Activated T-cell treated with anti-CD3 and anti-CD28 coated beads, Interleukin-2, amount 50 U/mL, for 4 hours (primary cell): Measurements from ENCODE around the gene LPGAT1. TPM values are rescaled to one million over a fixed set of nuclear protein-coding genes. Genes with fewer than 3 reads are reported as not detected.

Source experiments
- ATAC-seq, 2 donors: fragments of 200-7000 bp; cut with Tn5 transposase; one replicate each; pipeline ENCODE4 v1.10.0; 2021
- DNase-seq: peaks from one replicate; pipeline ENCODE4 v3.0.0-alpha.2; 2020
- H3K27me3 Mint-ChIP-seq: one replicate; pipeline ENCODE4 v1.8.0; 2021; ENCODE audit warnings: low read depth, mixed read lengths
- H3K36me3 Mint-ChIP-seq: one replicate; pipeline ENCODE4 v1.8.0; 2022; ENCODE audit warnings: mixed read lengths; ENCODE audit not compliant: insufficient read depth
- H3K4me1 Mint-ChIP-seq: one replicate; pipeline ENCODE4 v1.8.0; 2021; ENCODE audit warnings: low read depth, mixed read lengths
- H3K4me3 Mint-ChIP-seq: one replicate; pipeline ENCODE4 v1.8.0; 2021; ENCODE audit warnings: mild to moderate bottlenecking, moderate library complexity, mixed read lengths
- H3K9me3 Mint-ChIP-seq: one replicate; pipeline ENCODE4 v1.8.0; 2021; ENCODE audit warnings: mixed read lengths
- total RNA-seq, 3 donors: library from RNA; stranded (reverse); gene quantifications; one replicate each; pipeline ENCODE4 v1.2.1, GENCODE V29; 2021

LPGAT1 gene
- total RNA-seq, 3 donors from 2014 or later = 31.7 to 46.9 (median 36.0) TPM

- ATAC-seq (no peak), DNase-seq (no peak)
- Mint-ChIP-seq H3K9me3 (no peaks in the 10 kb centered on the region), H3K4me1 (no peaks in the 10 kb centered on the region), H3K27me3 (no peaks in the 10 kb centered on the region), H3K36me3 (peaks cover 29% of the 10 kb centered on the region), H3K4me3 (no peak overlapping the region)
These were observed 69.2 kb downstream of the LPGAT1 start for GRCh38 chr1:211761400-211761799.

GRCh38 chr1:211756471-211757020 is 74.0 kb downstream of the LPGAT1 start:
- no peak for ATAC-seq
- no peaks in the 10 kb centered on the region for H3K9me3 Mint-ChIP-seq

GRCh38 chr1:211753649-211754251 is 76.8 kb downstream of the LPGAT1 start:
- H3K9me3 Mint-ChIP-seq = no peaks in the 10 kb centered on the region
- ATAC-seq (no peak), DNase-seq (no peak)
- H3K4me3 Mint-ChIP-seq = no peak overlapping the region
- H3K36me3 Mint-ChIP-seq = peaks cover 20% of the 10 kb centered on the region
- no peaks in the 10 kb centered on the region for H3K27me3 Mint-ChIP-seq
- H3K4me1 Mint-ChIP-seq = peaks cover 3% of the 10 kb centered on the region

More at GRCh38 chr1:211756471-211757020, 74.0 kb downstream of the LPGAT1 start:
- Mint-ChIP-seq H3K36me3 (peaks cover 15% of the 10 kb centered on the region), H3K4me3 (no peak overlapping the region), H3K27me3 (no peaks in the 10 kb centered on the region), H3K4me1 (peaks cover 3% of the 10 kb centered on the region)
- no peak for DNase-seq

- ATAC-seq = no peak
- Mint-ChIP-seq H3K4me1 (peaks cover 3% of the 10 kb centered on the region), H3K4me3 (no peak overlapping the region), H3K9me3 (no peaks in the 10 kb centered on the region), H3K27me3 (no peaks in the 10 kb centered on the region), H3K36me3 (peaks cover 20% of the 10 kb centered on the region)
- no peak for DNase-seq
These were observed 77.5 kb downstream of the LPGAT1 start for GRCh38 chr1:211752951-211753486.

- H3K27me3 Mint-ChIP-seq = no peaks in the 10 kb centered on the region
- no peak for ATAC-seq
- peaks cover 17% of the 10 kb centered on the region for H3K36me3 Mint-ChIP-seq
- no peak for DNase-seq
- H3K4me3 Mint-ChIP-seq = no peak overlapping the region
- no peaks in the 10 kb centered on the region for H3K9me3 Mint-ChIP-seq
- H3K4me1 Mint-ChIP-seq = peaks cover 3% of the 10 kb centered on the region
These were observed 78.2 kb downstream of the LPGAT1 start for GRCh38 chr1:211752317-211752716.

GRCh38 chr1:211751438-211751837 is 79.1 kb downstream of the LPGAT1 start:
- ATAC-seq = no peak
- Mint-ChIP-seq H3K9me3 (no peaks in the 10 kb centered on the region), H3K4me3 (no peak overlapping the region), H3K36me3 (peaks cover 18% of the 10 kb centered on the region), H3K4me1 (peaks cover 3% of the 10 kb centered on the region), H3K27me3 (no peaks in the 10 kb centered on the region)
- no peak for DNase-seq

GRCh38 chr1:211750599-211750998 is 80.0 kb downstream of the LPGAT1 start:
- DNase-seq (no peak), ATAC-seq (no peak)
- Mint-ChIP-seq H3K36me3 (peaks cover 18% of the 10 kb centered on the region), H3K27me3 (no peaks in the 10 kb centered on the region), H3K9me3 (no peaks in the 10 kb centered on the region), H3K4me1 (peaks cover 3% of the 10 kb centered on the region), H3K4me3 (no peak overlapping the region)

- H3K36me3 Mint-ChIP-seq = peaks cover 15% of the 10 kb centered on the region
- H3K4me3 Mint-ChIP-seq = no peak overlapping the region
- H3K4me1 Mint-ChIP-seq = peaks cover 3% of the 10 kb centered on the region
- H3K27me3 Mint-ChIP-seq = no peaks in the 10 kb centered on the region
- no peak for ATAC-seq
- H3K9me3 Mint-ChIP-seq = no peaks in the 10 kb centered on the region
- DNase-seq = no peak
These were observed 81.3 kb downstream of the LPGAT1 start for GRCh38 chr1:211749251-211749650.

- no peaks in the 10 kb centered on the region for H3K27me3 Mint-ChIP-seq
These were observed 81.8 kb downstream of the LPGAT1 start for GRCh38 chr1:211748810-211749209.

GRCh38 chr1:211742889-211743529 is 87.6 kb downstream of the LPGAT1 start:
- ATAC-seq = no peak
- Mint-ChIP-seq H3K36me3 (peaks cover 2% of the 10 kb centered on the region), H3K27me3 (no peaks in the 10 kb centered on the region), H3K4me1 (peaks cover 28% of the 10 kb centered on the region), H3K4me3 (no peak overlapping the region), H3K9me3 (no peaks in the 10 kb centered on the region)
- DNase-seq = no peak

More at GRCh38 chr1:211748810-211749209, 81.8 kb downstream of the LPGAT1 start:
- no peak overlapping the region for H3K4me3 Mint-ChIP-seq
- ATAC-seq (no peak), DNase-seq (no peak)
- H3K4me1 Mint-ChIP-seq = peaks cover 3% of the 10 kb centered on the region
- H3K36me3 Mint-ChIP-seq = peaks cover 15% of the 10 kb centered on the region
- H3K9me3 Mint-ChIP-seq = no peaks in the 10 kb centered on the region

GRCh38 chr1:211742272-211742671 is 88.3 kb downstream of the LPGAT1 start:
- Mint-ChIP-seq H3K27me3 (no peaks in the 10 kb centered on the region), H3K9me3 (no peaks in the 10 kb centered on the region), H3K36me3 (peaks cover 2% of the 10 kb centered on the region), H3K4me1 (peaks cover 34% of the 10 kb centered on the region), H3K4me3 (no peak overlapping the region)
- no peak for ATAC-seq
- no peak for DNase-seq

- Mint-ChIP-seq H3K4me3 (no peak overlapping the region), H3K27me3 (no peaks in the 10 kb centered on the region), H3K9me3 (no peaks in the 10 kb centered on the region), H3K4me1 (peaks cover 35% of the 10 kb centered on the region), H3K36me3 (no peaks in the 10 kb centered on the region)
- no peak for DNase-seq
- ATAC-seq = no peak
These were observed 88.8 kb downstream of the LPGAT1 start for GRCh38 chr1:211741788-211742187.

- Mint-ChIP-seq H3K27me3 (no peaks in the 10 kb centered on the region), H3K4me3 (no peak overlapping the region), H3K9me3 (no peaks in the 10 kb centered on the region), H3K36me3 (no peaks in the 10 kb centered on the region), H3K4me1 (peaks cover 35% of the 10 kb centered on the region)
- ATAC-seq = no peak
- no peak for DNase-seq
These were observed 89.4 kb downstream of the LPGAT1 start for GRCh38 chr1:211741116-211741515.

- ATAC-seq (no peak), DNase-seq (no peak)
- Mint-ChIP-seq H3K36me3 (no peaks in the 10 kb centered on the region), H3K27me3 (no peaks in the 10 kb centered on the region), H3K4me3 (peak overlapping the region; percentile 63), H3K9me3 (no peaks in the 10 kb centered on the region), H3K4me1 (peaks cover 35% of the 10 kb centered on the region)
These were observed 90.7 kb downstream of the LPGAT1 start for GRCh38 chr1:211739671-211740411.
